Dermis microvascular lymphatic vessel endothelial cell (primary cell): Measurements from ENCODE around the gene EDIL3. TPM values are rescaled to one million over a fixed set of nuclear protein-coding genes. Genes with fewer than 3 reads are reported as not detected.
A peak's percentile ranks its signal among the peaks of the same experiment; 100 is the strongest.

Source experiments
- DNase-seq, 2 donors: peaks; one replicate each; pipeline versions ENCODE4 v3.0.0 to v3.0.0-alpha.2; 2010; ENCODE audit warnings: low read depth in 2 of 2
- total RNA-seq: library from RNA; depleted of rRNA; stranded (reverse); fragments of >200 nt; gene quantifications from 2 replicates; pipeline ENCODE4 v1.2.1, GENCODE V29; 2014

EDIL3 gene
- total RNA-seq, 1 donor from 2014 or later: under 0.01 TPM

- no peak for DNase-seq
Measured at GRCh38 chr5:84260140-84260539, 124.5 kb downstream of the EDIL3 start.

- no peak for DNase-seq
Measured at GRCh38 chr5:84259283-84260045, 125.2 kb downstream of the EDIL3 start.

GRCh38 chr5:84257061-84257460 lies 127.6 kb downstream of the EDIL3 start:
- no peak for DNase-seq

DNA sequence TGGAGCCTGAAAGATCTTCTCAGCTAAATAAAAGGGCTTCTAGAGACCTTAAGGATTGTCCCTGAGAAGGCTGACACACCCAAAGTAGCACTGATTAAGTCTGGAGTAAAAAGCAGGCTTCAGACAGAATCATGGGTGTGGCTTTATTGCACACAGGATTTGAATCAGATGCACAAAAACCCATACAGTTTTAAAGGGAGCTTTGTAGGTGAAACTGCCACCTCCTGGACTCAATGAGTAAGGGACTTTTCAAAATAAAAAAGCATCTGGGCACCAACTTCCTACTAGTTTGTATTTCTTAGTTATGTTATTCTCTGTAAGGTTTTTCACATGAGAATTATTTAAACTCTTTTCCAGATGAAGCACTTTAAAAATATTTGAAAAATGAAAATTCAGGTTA lies 129.4 kb downstream of the EDIL3 start:
- DNase-seq: peak in 1 of 2 donors; percentile 17

- DNase-seq: no peak
Measured at GRCh38 chr5:84253946-84254345, 130.7 kb downstream of the EDIL3 start.

DNA sequence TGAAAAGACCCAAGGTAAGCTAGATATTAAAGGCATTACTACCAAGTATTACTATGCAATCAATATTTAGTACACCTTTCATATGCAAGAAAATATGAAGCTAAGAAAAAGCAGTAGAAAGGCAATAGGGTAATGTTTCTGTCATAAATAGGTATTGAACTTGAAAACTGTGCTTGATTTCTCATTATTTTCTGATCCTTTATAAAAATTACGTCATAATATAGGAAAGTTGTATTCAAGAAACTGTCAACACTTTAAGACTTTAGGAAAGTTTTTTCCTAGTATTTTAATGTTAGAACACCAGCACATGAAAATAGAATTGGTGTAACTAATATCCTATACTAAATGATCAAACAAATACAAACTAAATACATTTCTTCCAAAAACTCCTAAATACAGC lies 133.2 kb downstream of the EDIL3 start:
- DNase-seq: no peak

DNA sequence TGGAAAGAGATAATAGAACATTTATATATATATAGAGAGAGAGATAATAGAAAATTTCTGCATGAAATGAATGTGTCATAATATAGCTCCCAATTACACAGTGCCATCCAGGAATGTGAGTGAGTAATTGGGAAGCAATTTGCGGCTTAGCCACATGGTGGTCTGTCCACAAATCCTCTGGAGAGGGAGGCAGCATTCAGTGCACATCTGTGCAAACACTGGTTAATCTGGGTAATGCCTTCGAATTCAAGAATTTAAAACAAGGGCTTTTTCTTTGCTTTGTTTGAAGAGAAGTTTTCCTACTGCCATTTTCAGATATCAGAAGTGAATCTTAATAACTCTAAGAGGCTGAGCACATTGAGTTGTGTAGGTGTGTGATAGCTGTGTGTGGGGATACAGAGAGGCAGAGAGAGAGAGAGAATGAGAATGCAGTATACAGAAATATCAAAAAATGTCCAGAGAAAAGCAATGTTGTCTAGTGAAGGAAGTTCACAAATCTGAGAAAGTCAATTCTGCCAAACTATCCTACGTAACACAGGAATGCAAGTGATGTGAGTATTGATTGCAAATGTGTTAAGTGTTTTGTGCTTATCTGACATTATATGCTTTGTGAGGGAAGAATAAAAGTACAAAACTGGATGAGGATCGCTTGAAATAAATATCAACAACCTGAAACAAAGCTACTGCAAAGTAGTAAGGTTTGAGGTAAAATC lies 134.6 kb downstream of the EDIL3 start:
- DNase-seq: peak in 1 of 2 donors; percentile 4

GRCh38 chr5:84248013-84248412 lies 136.7 kb downstream of the EDIL3 start:
- DNase-seq: peak in 1 of 2 donors; percentile 7

GRCh38 chr5:84242286-84242685 lies 142.4 kb downstream of the EDIL3 start:
- no peak for DNase-seq

GRCh38 chr5:84239494-84239893 lies 145.2 kb downstream of the EDIL3 start:
- no peak for DNase-seq

GRCh38 chr5:84237126-84237525 lies 147.6 kb downstream of the EDIL3 start:
- DNase-seq: no peak

- DNase-seq: no peak
Measured at GRCh38 chr5:84231433-84231832, 153.2 kb downstream of the EDIL3 start.

DNA sequence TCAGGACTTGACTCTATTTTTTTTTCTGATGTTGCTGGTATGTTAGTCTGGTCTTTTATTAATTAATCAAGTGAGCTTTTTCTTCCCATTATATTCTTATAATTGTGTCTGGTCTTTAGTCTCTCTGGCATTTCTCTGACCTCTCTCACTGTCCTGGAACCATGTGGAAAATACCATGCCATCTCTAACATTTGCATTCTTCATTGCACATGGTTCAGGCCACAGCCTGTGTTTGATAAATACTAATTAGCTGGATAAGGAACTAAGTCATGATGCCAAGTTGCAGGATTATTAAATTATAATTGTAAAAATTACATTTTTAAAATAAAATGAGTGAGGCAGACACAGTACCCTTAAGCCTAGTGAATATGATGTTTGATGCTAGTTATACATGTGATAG lies 155.6 kb downstream of the EDIL3 start:
- DNase-seq: no peak

DNA sequence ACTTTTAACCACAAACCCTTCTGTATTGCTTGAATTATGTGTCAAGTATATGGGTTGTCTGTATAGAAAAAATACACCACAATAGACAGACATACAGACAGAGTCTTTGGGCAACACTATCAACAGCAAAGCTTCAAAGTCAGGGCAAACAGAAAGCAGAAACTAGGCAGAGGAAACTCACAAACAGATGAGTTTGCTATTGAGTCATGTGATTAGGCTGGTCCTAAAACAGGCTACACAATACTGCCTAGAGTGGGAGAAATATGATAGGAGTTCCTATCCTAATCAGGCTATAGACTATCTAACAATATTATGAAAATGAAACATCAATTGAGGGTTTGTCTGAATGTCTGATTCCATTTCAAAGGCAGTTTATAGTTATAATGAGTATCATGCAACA lies 156.4 kb downstream of the EDIL3 start:
- no peak for DNase-seq

GRCh38 chr5:84227236-84227635 lies 157.4 kb downstream of the EDIL3 start:
- DNase-seq: no peak

- no peak for DNase-seq
Measured at GRCh38 chr5:84218546-84218945, 166.1 kb downstream of the EDIL3 start.

DNA sequence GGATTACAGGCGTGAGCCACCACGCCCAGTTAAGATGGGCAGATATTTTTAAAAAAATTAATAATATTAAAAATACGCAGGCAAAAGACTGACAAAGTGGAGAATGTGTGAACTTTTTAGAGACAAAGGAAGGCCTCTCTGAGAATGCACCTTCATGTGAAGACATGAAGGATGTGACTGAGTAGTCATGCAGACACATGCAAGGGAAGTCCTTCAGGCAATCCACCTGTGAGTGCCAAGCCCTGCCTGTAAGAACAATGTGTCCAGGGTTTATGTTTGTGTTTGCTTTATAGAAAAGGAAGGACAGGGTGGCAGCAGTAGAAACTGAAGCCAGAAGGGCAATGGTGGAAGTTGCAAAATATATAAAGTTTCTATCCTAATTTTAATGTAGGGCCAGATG lies 169.2 kb downstream of the EDIL3 start:
- no peak for DNase-seq

DNA sequence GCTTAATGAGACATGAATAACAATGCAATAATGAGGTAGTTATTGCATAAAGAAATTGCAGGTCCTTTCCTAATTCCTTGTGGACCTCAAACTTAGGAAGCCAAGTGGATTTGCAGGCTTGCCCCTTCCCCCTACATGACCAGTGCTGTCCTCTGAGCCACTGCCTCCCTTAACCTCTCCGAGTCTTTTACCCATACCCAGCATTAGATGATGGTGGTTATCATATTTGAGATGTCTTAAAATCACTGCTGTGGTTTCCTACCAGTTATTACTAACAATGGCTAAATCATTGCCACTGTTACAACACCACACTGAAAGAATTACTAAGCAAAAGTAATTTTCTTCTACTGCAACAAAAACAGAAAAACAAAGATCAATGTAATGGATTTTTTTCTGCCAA lies 170.8 kb downstream of the EDIL3 start:
- no peak for DNase-seq

DNA sequence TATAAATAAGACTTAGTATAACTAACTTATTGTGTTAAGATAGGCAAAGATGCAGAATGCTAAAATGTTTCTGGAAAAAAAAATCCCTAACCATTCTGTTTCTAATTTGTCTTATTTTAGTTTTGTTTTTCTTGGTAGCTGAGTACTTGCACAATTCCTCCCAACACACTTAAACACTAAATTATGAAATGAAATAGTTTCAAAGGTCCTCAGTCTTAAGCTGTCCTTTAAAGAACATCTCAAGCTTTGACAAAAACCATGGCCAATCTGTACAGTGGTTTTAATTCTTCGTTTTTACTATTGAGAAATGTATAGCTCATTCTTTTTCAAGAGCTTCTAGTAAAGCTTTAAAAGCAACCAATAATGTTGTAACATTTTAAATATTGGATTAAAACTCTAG lies 171.5 kb downstream of the EDIL3 start:
- no peak for DNase-seq

DNA sequence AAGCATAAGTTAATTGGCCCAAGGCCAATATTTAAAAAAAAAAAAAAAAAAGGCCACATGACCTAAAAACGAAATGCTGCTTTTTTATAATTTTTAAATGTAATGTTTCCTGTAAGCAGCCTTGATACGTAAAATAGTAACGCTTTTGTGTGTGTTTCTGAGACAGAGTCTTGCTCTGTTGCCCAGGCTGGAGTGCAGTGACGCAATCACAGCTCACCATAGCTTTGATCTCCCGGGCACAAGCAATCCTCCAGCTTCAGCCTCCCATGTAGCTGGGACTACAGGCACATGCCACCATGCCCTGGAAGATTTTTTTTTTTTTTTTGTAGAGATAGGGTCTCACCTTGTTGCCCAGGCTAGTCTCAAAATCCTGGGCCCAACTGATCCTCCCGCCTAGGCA lies 179.9 kb downstream of the EDIL3 start:
- no peak for DNase-seq

- no peak for DNase-seq
Measured at GRCh38 chr5:84202136-84202535, 182.5 kb downstream of the EDIL3 start.

DNA sequence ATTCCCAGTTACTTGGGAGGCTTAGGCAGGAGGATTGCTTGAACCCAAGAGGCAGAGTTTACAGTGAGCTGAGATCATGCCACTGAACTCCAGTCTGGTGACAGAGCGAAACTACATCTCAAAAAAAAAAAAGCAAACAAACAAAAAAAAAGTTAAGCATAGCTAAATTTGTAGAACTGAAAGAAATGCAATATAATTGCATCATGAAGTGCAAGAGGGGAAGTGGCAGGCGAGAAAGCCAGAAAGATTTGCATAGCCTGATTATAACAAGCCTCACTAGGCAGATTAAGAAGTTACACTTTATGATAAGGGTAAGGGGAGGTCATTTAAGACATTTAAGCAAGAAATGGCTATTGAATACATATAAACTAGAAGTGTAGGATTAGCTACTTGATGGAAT lies 187.1 kb downstream of the EDIL3 start:
- DNase-seq: no peak

DNA sequence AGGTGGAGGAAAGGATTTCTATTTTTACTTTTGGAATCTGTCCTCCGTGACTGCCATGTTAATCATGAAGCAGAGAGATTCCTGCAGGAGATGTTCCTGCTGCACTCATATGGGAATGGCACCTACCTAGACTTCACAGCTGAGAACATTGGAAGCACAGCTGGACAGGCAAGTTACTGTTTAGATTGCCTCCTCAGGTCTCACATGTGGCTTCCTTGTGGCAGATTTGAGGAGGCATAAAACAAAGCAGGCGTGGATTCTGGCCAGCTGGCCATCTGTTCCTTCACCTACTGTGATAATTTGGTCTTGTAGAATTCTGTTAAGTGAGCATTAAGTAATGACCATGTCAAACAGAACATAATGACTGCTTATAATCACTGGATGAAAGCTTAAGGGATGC lies 193.4 kb downstream of the EDIL3 start:
- no peak for DNase-seq
